Panc1 (cell line): Measurements from ENCODE around the gene MLLT3. TPM values are rescaled to one million over a fixed set of nuclear protein-coding genes. Genes with fewer than 3 reads are reported as not detected.

Source experiments
- ATAC-seq: fragments of 200-7000 bp; cut with Tn5 transposase; 2 replicates; pipeline ENCODE4 v1.9.1; 2020; ENCODE audit warnings: mild to moderate bottlenecking, moderate library complexity
- BruUV-seq: library from RNA; stranded (reverse); fragments of 400-500 nt; replicated peaks from 2 replicates; lab custom pipeline; 2021; lab: Mats Ljungman, UMichigan
- CTCF ChIA-PET: fragments of 300-600 bp; sonication (Branson Sonifier 250); formaldehyde crosslinking; loops from one replicate; lab custom pipeline; 2022; ENCODE audit warnings: antibody characterized with exemption; lab: Charles Lee
- POLR2A ChIA-PET: fragments of 300-600 bp; sonication (Branson Sonifier 250); formaldehyde crosslinking; loops from one replicate; lab custom pipeline; 2022; ENCODE audit warnings: antibody characterized with exemption; lab: Charles Lee
- DNase-seq: peaks from one replicate; pipeline ENCODE4 v3.0.0-alpha.2; 2010; ENCODE audit warnings: low read depth, low spot score
- H3K27ac ChIP-seq: 2 replicates; pipeline ENCODE4 v1.5.1; 2011; ENCODE audit warnings: mild to moderate bottlenecking, low read length, inconsistent platforms
- H3K27me3 ChIP-seq: fragments of 200-500 bp; sonication (Bioruptor generic); 2 replicates; pipeline ENCODE4 v1.6.0; 2014; ENCODE audit warnings: low read length, inconsistent platforms; ENCODE audit not compliant: control insufficient read depth, insufficient read depth
- H3K36me3 ChIP-seq: fragments of 200-500 bp; sonication (Bioruptor generic); 2 replicates; pipeline ENCODE4 v1.5.1; 2014; ENCODE audit warnings: inconsistent platforms, mild to moderate bottlenecking, low read length, moderate library complexity; ENCODE audit not compliant: control insufficient read depth, insufficient read depth
- H3K4me1 ChIP-seq: 2 replicates; pipeline ENCODE4 v1.5.1; 2011; ENCODE audit warnings: inconsistent platforms, mild to moderate bottlenecking, low read length, moderate library complexity; ENCODE audit not compliant: control insufficient read depth, insufficient read depth
- H3K4me3 ChIP-seq, 2 experiments: 2 replicates each; pipeline ENCODE4 v1.5.1; 2011 to 2012; ENCODE audit warnings: low read depth in 2 of 2, low read length in 2 of 2, mild to moderate bottlenecking in 2 of 2, inconsistent platforms in 1 of 2, moderate library complexity in 1 of 2
- H3K9me3 ChIP-seq: fragments of 200-500 bp; sonication (Bioruptor generic); 2 replicates; pipeline ENCODE4 v1.5.1; 2014; ENCODE audit warnings: low read depth, mild to moderate bottlenecking, inconsistent platforms, low read length, moderate library complexity; ENCODE audit not compliant: control insufficient read depth, insufficient read depth
- CTCF ChIP-seq: fragments of 450-650 bp; IDR thresholded peaks from 2 replicates; pipeline ENCODE4 v1.5.1; 2017; ENCODE audit warnings: mild to moderate bottlenecking
- POLR2AphosphoS5 ChIP-seq: IDR thresholded peaks from 2 replicates; pipeline ENCODE4 v1.6.1; 2012; ENCODE audit warnings: mild to moderate bottlenecking, low read depth, low read length, moderate library complexity
- REST ChIP-seq, 2 experiments: IDR thresholded peaks; 2 replicates each; pipeline ENCODE4 v1.6.1; 2011 to 2012; ENCODE audit warnings: low read depth in 2 of 2, control low read depth in 1 of 2, low read length in 1 of 2, mild to moderate bottlenecking in 1 of 2, moderate library complexity in 1 of 2; ENCODE audit not compliant: insufficient read depth in 1 of 2
- SIN3A ChIP-seq: IDR thresholded peaks from 2 replicates; pipeline ENCODE4 v1.6.1; 2012; ENCODE audit warnings: low read depth, mild to moderate bottlenecking, low read length, moderate library complexity, borderline replicate concordance; ENCODE audit not compliant: insufficient read depth
- TCF7L2 ChIP-seq: IDR thresholded peaks from 2 replicates; pipeline ENCODE4 v1.6.1; 2011; ENCODE audit warnings: mild to moderate bottlenecking, low read depth, low read length, inconsistent platforms
- in situ Hi-C: cut with HindIII; loops from 2 replicates; pipeline ENCODE4 v1.10.0; 2016; ENCODE audit warnings: low sequenced_read_pairs, low pct_unique_long_range_greater_than_20kb
- intact Hi-C: fragments of 100-400 bp; cut with micrococcal nuclease; formaldehyde crosslinking; loops from one replicate; pipeline ENCODE4 v1.10.0; 2022; ENCODE audit not compliant: unreplicated experiment
- total RNA-seq: library from RNA; stranded (reverse); gene quantifications from one replicate; pipeline ENCODE4 v1.2.1, GENCODE V29; 2021; ENCODE audit not compliant: unreplicated experiment

The MLLT3 gene
- total RNA-seq, 1 experiment from 2014 or later, result 0.49 TPM

DNA sequence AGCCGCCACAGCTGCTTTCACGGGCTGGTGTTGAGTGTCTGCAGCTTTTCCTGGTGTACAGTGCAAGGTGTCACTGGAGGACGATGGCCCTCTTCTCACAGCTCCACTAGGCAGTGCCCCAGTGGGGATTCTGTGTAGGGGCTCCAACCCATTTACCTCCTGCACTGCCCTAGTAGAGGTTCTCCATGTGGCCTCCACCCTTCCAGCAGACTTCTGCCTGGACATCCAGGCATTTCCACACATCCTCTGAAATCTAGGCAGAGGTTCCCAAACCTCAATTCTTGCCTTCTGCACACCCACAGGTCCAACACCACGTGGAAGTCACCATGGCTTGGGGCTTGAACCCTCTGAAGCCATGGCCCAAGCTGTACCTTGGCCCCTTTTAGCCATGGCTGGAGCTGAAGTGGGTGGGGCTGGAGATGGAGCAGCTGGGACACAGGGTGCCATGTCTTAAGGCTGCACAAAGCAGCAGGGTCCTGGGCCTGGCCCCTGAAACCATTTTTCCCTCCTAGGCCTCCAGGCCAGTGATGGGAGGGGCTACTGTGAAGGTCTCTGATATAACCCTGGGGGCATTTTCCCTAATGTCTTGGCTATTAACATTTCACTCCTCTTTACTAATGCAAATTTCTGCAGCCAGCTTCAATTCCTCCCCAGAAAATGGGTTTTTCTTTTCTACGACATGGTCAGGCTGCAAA lies 82.0 kb downstream of the MLLT3 start:
- no TSS peak for BruUV-seq
- CTCF ChIA-PET, result no interaction called here

GRCh38 chr9:20538956-20539355 lies 83.3 kb downstream of the MLLT3 start:
- no peaks in the 10 kb centered on the region for H3K4me1 ChIP-seq
- no peak for TF ChIP-seq SIN3A
- TF ChIP-seq CTCF, result no peak
- no peak for TF ChIP-seq POLR2AphosphoS5
- TF ChIP-seq TCF7L2, result no peak
- TF ChIP-seq REST (IDR thresholded peaks at IDR 0.05; ENCODE audit: insufficient read depth in 1 of 2, low read depth in 2 of 2, low read length in 1 of 2), result no peak
- H3K4me3 ChIP-seq, result no peak overlapping the region
- ATAC-seq (no peak), DNase-seq (no peak)
- in situ Hi-C loops, result no loop called here
- no peaks in the 10 kb centered on the region for H3K27me3 ChIP-seq
- ChIA-PET POLR2A (no interaction called here), CTCF (no interaction called here)
- H3K9me3 ChIP-seq, result no peaks in the 10 kb centered on the region
- intact Hi-C loops, result no loop called here
- no peaks in the 10 kb centered on the region for H3K36me3 ChIP-seq
- H3K27ac ChIP-seq, result no peak overlapping the region
- no TSS peak for BruUV-seq

More for the DNA sequence above, 82.0 kb downstream of the MLLT3 start:
- H3K36me3 ChIP-seq, result no peaks in the 10 kb centered on the region
- DNase-seq, result no peak
- POLR2A ChIA-PET, result no interaction called here
- intact Hi-C loops (no loop called here), in situ Hi-C loops (no loop called here)
- H3K4me1 ChIP-seq, result no peaks in the 10 kb centered on the region
- H3K4me3 ChIP-seq, result no peak overlapping the region
- H3K9me3 ChIP-seq, result no peaks in the 10 kb centered on the region
- H3K27ac ChIP-seq, result no peak overlapping the region
- no peak for ATAC-seq
- no peaks in the 10 kb centered on the region for H3K27me3 ChIP-seq
- no peak for TF ChIP-seq POLR2AphosphoS5
- TF ChIP-seq CTCF, result no peak
- no peak for TF ChIP-seq SIN3A
- TF ChIP-seq TCF7L2, result no peak
- no peak for TF ChIP-seq REST (IDR thresholded peaks at IDR 0.05; ENCODE audit: insufficient read depth in 1 of 2, low read depth in 2 of 2, low read length in 1 of 2)
